Measurements from ENCODE around the gene PLCB1. TPM values are rescaled to one million over a fixed set of nuclear protein-coding genes. Genes with fewer than 3 reads are reported as not detected.

PLCB1 gene
- total RNA-seq, 1 experiment from 2014 or later: 11.3 TPM

DNA sequence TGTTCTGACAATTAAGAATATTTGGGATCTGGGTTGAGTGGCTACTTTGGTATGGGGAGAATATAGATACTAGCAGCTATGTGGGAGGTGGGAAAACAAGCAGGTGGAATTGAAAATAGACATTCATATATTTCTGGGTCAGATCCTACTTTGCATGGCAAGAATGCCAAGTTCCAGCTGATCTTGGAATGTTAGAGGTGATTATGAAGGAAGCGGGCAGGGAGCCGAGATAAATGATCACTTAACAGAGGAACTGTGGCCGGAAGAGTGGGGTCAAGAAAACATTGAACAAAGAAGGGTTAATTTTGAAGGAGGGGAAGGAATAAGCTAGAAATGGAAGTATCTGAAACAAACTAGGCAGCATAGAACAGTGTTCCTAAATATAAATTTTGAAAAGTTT is 15.4 kb downstream of the PLCB1 start:
- Mint-ChIP-seq H3K4me1 (peaks cover 34% of the 10 kb centered on the region), H3K4me3 (no peak overlapping the region), H3K27me3 (ENCODE audit: low read depth) (no peaks in the 10 kb centered on the region), H3K36me3 (no peaks in the 10 kb centered on the region), H3K9me3 (no peaks in the 10 kb centered on the region), H3K27ac (no peak overlapping the region)
- ATAC-seq (no peak), DNase-seq (ENCODE audit: low spot score) (no peak)
- ChIA-PET CTCF (interaction anchor here (1.5 kb wide), 1 partner anchor 251 kb away, joined by 3 read pairs; no protein-coding TSS in a partner anchor), POLR2A (no interaction called here)
- TF ChIP-seq, protein P1, sequence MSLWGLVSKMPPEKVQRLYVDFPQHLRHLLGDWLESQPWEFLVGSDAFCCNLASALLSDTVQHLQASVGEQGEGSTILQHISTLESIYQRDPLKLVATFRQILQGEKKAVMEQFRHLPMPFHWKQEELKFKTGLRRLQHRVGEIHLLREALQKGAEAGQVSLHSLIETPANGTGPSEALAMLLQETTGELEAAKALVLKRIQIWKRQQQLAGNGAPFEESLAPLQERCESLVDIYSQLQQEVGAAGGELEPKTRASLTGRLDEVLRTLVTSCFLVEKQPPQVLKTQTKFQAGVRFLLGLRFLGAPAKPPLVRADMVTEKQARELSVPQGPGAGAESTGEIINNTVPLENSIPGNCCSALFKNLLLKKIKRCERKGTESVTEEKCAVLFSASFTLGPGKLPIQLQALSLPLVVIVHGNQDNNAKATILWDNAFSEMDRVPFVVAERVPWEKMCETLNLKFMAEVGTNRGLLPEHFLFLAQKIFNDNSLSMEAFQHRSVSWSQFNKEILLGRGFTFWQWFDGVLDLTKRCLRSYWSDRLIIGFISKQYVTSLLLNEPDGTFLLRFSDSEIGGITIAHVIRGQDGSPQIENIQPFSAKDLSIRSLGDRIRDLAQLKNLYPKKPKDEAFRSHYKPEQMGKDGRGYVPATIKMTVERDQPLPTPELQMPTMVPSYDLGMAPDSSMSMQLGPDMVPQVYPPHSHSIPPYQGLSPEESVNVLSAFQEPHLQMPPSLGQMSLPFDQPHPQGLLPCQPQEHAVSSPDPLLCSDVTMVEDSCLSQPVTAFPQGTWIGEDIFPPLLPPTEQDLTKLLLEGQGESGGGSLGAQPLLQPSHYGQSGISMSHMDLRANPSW (CRISPR knock-in tag; conservative IDR thresholded peaks at IDR 0.05; ENCODE audit: low read depth): no peak
- TF ChIP-seq, protein P2, sequence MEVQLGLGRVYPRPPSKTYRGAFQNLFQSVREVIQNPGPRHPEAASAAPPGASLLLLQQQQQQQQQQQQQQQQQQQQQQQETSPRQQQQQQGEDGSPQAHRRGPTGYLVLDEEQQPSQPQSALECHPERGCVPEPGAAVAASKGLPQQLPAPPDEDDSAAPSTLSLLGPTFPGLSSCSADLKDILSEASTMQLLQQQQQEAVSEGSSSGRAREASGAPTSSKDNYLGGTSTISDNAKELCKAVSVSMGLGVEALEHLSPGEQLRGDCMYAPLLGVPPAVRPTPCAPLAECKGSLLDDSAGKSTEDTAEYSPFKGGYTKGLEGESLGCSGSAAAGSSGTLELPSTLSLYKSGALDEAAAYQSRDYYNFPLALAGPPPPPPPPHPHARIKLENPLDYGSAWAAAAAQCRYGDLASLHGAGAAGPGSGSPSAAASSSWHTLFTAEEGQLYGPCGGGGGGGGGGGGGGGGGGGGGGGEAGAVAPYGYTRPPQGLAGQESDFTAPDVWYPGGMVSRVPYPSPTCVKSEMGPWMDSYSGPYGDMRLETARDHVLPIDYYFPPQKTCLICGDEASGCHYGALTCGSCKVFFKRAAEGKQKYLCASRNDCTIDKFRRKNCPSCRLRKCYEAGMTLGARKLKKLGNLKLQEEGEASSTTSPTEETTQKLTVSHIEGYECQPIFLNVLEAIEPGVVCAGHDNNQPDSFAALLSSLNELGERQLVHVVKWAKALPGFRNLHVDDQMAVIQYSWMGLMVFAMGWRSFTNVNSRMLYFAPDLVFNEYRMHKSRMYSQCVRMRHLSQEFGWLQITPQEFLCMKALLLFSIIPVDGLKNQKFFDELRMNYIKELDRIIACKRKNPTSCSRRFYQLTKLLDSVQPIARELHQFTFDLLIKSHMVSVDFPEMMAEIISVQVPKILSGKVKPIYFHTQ (CRISPR knock-in tag; IDR thresholded peaks at IDR 0.05): no peak
- TF ChIP-seq, protein P3, sequence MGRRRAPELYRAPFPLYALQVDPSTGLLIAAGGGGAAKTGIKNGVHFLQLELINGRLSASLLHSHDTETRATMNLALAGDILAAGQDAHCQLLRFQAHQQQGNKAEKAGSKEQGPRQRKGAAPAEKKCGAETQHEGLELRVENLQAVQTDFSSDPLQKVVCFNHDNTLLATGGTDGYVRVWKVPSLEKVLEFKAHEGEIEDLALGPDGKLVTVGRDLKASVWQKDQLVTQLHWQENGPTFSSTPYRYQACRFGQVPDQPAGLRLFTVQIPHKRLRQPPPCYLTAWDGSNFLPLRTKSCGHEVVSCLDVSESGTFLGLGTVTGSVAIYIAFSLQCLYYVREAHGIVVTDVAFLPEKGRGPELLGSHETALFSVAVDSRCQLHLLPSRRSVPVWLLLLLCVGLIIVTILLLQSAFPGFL (CRISPR knock-in tag; IDR thresholded peaks at IDR 0.05; ENCODE audit: borderline replicate concordance): no peak
- TF ChIP-seq ETV6 (CRISPR knock-in tag; IDR thresholded peaks at IDR 0.05) (no peak), TCF7 (CRISPR knock-in tag; IDR thresholded peaks at IDR 0.05; ENCODE audit: low read depth) (no peak), ZNF396 (CRISPR knock-in tag; IDR thresholded peaks at IDR 0.05; ENCODE audit: borderline replicate concordance) (no peak), NR1H2 (CRISPR knock-in tag; IDR thresholded peaks at IDR 0.05) (no peak), CBFB (CRISPR knock-in tag; IDR thresholded peaks at IDR 0.05; ENCODE audit: low read depth) (no peak)
- TF ChIP-seq, protein P4, sequence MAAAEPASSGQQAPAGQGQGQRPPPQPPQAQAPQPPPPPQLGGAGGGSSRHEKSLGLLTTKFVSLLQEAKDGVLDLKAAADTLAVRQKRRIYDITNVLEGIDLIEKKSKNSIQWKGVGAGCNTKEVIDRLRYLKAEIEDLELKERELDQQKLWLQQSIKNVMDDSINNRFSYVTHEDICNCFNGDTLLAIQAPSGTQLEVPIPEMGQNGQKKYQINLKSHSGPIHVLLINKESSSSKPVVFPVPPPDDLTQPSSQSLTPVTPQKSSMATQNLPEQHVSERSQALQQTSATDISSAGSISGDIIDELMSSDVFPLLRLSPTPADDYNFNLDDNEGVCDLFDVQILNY (CRISPR knock-in tag; IDR thresholded peaks at IDR 0.05): no peak
- TF ChIP-seq, protein P5, sequence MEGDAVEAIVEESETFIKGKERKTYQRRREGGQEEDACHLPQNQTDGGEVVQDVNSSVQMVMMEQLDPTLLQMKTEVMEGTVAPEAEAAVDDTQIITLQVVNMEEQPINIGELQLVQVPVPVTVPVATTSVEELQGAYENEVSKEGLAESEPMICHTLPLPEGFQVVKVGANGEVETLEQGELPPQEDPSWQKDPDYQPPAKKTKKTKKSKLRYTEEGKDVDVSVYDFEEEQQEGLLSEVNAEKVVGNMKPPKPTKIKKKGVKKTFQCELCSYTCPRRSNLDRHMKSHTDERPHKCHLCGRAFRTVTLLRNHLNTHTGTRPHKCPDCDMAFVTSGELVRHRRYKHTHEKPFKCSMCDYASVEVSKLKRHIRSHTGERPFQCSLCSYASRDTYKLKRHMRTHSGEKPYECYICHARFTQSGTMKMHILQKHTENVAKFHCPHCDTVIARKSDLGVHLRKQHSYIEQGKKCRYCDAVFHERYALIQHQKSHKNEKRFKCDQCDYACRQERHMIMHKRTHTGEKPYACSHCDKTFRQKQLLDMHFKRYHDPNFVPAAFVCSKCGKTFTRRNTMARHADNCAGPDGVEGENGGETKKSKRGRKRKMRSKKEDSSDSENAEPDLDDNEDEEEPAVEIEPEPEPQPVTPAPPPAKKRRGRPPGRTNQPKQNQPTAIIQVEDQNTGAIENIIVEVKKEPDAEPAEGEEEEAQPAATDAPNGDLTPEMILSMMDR (IDR thresholded peaks at IDR 0.05): no peak
- TF ChIP-seq, protein P6, sequence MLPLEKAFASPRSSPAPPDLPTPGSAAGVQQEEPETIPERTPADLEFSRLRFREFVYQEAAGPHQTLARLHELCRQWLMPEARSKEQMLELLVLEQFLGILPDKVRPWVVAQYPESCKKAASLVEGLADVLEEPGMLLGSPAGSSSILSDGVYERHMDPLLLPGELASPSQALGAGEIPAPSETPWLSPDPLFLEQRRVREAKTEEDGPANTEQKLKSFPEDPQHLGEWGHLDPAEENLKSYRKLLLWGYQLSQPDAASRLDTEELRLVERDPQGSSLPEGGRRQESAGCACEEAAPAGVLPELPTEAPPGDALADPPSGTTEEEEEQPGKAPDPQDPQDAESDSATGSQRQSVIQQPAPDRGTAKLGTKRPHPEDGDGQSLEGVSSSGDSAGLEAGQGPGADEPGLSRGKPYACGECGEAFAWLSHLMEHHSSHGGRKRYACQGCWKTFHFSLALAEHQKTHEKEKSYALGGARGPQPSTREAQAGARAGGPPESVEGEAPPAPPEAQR (CRISPR knock-in tag; IDR thresholded peaks at IDR 0.05): no peak
- TF ChIP-seq, protein P7, sequence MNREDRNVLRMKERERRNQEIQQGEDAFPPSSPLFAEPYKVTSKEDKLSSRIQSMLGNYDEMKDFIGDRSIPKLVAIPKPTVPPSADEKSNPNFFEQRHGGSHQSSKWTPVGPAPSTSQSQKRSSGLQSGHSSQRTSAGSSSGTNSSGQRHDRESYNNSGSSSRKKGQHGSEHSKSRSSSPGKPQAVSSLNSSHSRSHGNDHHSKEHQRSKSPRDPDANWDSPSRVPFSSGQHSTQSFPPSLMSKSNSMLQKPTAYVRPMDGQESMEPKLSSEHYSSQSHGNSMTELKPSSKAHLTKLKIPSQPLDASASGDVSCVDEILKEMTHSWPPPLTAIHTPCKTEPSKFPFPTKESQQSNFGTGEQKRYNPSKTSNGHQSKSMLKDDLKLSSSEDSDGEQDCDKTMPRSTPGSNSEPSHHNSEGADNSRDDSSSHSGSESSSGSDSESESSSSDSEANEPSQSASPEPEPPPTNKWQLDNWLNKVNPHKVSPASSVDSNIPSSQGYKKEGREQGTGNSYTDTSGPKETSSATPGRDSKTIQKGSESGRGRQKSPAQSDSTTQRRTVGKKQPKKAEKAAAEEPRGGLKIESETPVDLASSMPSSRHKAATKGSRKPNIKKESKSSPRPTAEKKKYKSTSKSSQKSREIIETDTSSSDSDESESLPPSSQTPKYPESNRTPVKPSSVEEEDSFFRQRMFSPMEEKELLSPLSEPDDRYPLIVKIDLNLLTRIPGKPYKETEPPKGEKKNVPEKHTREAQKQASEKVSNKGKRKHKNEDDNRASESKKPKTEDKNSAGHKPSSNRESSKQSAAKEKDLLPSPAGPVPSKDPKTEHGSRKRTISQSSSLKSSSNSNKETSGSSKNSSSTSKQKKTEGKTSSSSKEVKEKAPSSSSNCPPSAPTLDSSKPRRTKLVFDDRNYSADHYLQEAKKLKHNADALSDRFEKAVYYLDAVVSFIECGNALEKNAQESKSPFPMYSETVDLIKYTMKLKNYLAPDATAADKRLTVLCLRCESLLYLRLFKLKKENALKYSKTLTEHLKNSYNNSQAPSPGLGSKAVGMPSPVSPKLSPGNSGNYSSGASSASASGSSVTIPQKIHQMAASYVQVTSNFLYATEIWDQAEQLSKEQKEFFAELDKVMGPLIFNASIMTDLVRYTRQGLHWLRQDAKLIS (CRISPR knock-in tag; IDR thresholded peaks at IDR 0.05; ENCODE audit: borderline replicate concordance): no peak
- TF ChIP-seq, protein P8, sequence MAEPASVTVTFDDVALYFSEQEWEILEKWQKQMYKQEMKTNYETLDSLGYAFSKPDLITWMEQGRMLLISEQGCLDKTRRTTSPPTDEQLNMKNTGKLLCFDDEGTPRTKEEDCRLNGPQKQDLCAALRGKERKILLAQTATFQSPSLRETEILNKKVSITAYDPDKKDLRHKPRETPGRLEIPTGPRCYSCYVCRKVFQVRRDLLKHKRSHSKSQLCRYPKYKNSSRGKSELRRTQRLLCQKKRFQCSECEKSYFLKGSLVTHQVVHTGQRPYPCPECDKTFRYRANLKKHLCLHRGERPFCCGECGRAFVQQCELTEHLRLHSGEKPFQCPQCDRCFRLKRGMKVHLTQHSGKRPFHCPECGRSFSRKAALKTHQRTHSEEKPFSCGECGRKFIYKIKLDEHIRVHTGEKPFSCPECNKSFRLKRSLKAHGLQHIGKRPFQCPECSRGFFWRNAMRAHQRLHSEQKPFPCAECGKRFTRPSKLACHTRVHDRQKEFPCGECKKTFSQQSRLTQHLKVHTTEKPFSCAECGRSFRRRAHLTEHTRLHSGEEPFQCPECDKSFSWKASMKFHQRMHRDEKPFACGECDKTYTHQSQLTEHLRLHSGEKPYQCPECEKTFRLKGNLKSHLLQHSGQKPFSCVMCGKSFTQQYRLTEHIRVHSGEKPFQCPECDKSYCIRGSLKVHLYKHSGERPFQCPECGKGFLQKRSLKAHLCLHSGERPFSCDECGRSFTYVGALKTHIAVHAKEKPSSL (CRISPR knock-in tag; conservative IDR thresholded peaks at IDR 0.05): no peak
- TF ChIP-seq, protein P9, sequence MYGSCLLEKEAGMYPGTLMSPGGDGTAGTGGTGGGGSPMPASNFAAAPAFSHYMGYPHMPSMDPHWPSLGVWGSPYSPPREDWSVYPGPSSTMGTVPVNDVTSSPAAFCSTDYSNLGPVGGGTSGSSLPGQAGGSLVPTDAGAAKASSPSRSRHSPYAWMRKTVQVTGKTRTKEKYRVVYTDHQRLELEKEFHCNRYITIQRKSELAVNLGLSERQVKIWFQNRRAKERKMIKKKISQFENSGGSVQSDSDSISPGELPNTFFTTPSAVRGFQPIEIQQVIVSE (CRISPR knock-in tag; IDR thresholded peaks at IDR 0.05; ENCODE audit: borderline replicate concordance): no peak
- TF ChIP-seq, protein P10, sequence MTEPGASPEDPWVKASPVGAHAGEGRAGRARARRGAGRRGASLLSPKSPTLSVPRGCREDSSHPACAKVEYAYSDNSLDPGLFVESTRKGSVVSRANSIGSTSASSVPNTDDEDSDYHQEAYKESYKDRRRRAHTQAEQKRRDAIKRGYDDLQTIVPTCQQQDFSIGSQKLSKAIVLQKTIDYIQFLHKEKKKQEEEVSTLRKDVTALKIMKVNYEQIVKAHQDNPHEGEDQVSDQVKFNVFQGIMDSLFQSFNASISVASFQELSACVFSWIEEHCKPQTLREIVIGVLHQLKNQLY (CRISPR knock-in tag; IDR thresholded peaks at IDR 0.05): no peak

All from WTC11 (cell line).